BJ (cell line): ENCODE data around the gene AP1B1. TPM values are rescaled to one million over a fixed set of nuclear protein-coding genes. Genes with fewer than 3 reads are reported as not detected.

ENCODE experiments used
- CTCF ChIA-PET: fragments of 350-600 bp; formaldehyde crosslinking; extraction: SDS; loops from one replicate; lab custom pipeline; 2021; ENCODE audit warnings: antibody characterized with exemption, inconsistent platforms; lab: Yijun Ruan, JAX
- POLR2A ChIA-PET: fragments of 300-600 bp; sonication (Branson Sonifier 250); formaldehyde crosslinking; extraction: SDS; loops from one replicate; lab custom pipeline; 2021; ENCODE audit warnings: antibody characterized with exemption; lab: Charles Lee
- DNase-seq: peaks from one replicate; pipeline ENCODE4 v3.0.0-alpha.2; 2011; ENCODE audit warnings: low read depth
- H3K27me3 ChIP-seq: 2 replicates; pipeline ENCODE4 v1.6.0; 2011; ENCODE audit warnings: low read length; ENCODE audit not compliant: control insufficient read depth, insufficient read depth
- H3K36me3 ChIP-seq: 2 replicates; pipeline ENCODE4 v1.5.1; 2011; ENCODE audit warnings: low read length; ENCODE audit not compliant: control insufficient read depth, insufficient read depth
- H3K4me3 ChIP-seq: 2 replicates; pipeline ENCODE4 v1.5.1; 2011; ENCODE audit warnings: low read depth, mild to moderate bottlenecking, control low read depth, low read length
- CTCF ChIP-seq: IDR thresholded peaks from 2 replicates; pipeline ENCODE4 v1.5.1; 2011; ENCODE audit warnings: low read depth, mild to moderate bottlenecking, control low read depth, inconsistent platforms, low read length, moderate library complexity; ENCODE audit not compliant: insufficient read depth
- polyA plus RNA-seq: library from polyadenylated mRNA; depleted of rRNA; stranded (reverse); fragments of >200 nt; gene quantifications from 2 replicates; pipeline ENCODE4 v1.2.3, GENCODE V29; 2011

Gene AP1B1
- polyA plus RNA-seq, 1 experiment, result 75.0 TPM

GRCh38 chr22:29386708-29387107 is 1.7 kb downstream of the AP1B1 start:
- Histone ChIP-seq H3K36me3 (peaks cover 5% of the 10 kb centered on the region; the same call in 1 of the 2 replicates), H3K4me3 (no peak overlapping the region), H3K27me3 (no peaks in the 10 kb centered on the region)
- ChIA-PET CTCF (interaction anchor here (0.9 to 1.2 kb wide), 2 partner anchors 18 to 80 kb away, joined by 3 to 4 read pairs; partner anchors contain the start of gene GAS2L1), POLR2A (no interaction called here)
- TF ChIP-seq CTCF, result no peak
- no peak for DNase-seq

- no peak for DNase-seq
- H3K36me3 ChIP-seq, result peaks cover 5% of the 10 kb centered on the region; the same call in 1 of the 2 replicates
- no peak for TF ChIP-seq CTCF
- ChIA-PET CTCF (interaction anchor here (0.9 to 1.5 kb wide), 3 partner anchors 9 to 80 kb away, joined by 3 to 4 read pairs (median 4); partner anchors contain the start of gene GAS2L1), POLR2A (interaction anchor here (0.6 kb wide), 1 partner anchor 61 kb away, joined by 4 read pairs; no protein-coding TSS in a partner anchor)
- no peak overlapping the region for H3K4me3 ChIP-seq
- no peaks in the 10 kb centered on the region for H3K27me3 ChIP-seq
Observed at GRCh38 chr22:29385748-29386147, 2.6 kb downstream of the AP1B1 start.

- no peak overlapping the region for H3K4me3 ChIP-seq
- ChIA-PET CTCF (interaction anchor here (0.9 to 1.5 kb wide), 3 partner anchors 9 to 79 kb away, joined by 3 to 4 read pairs (median 4); partner anchors contain the start of gene GAS2L1), POLR2A (interaction anchor here (0.6 kb wide), 1 partner anchor 61 kb away, joined by 4 read pairs; no protein-coding TSS in a partner anchor)
- no peak for TF ChIP-seq CTCF
- DNase-seq, result no peak
- H3K36me3 ChIP-seq, result peaks cover 5% of the 10 kb centered on the region; the same call in 1 of the 2 replicates
- H3K27me3 ChIP-seq, result no peaks in the 10 kb centered on the region
Observed at GRCh38 chr22:29385151-29385704, 3.1 kb downstream of the AP1B1 start.

GRCh38 chr22:29383740-29384139 is 4.6 kb downstream of the AP1B1 start:
- TF ChIP-seq CTCF, result no peak
- Histone ChIP-seq H3K27me3 (no peaks in the 10 kb centered on the region), H3K4me3 (no peak overlapping the region), H3K36me3 (peaks cover 5% of the 10 kb centered on the region; the same call in 1 of the 2 replicates)
- no peak for DNase-seq
- ChIA-PET POLR2A (no interaction called here), CTCF (no interaction called here)

GRCh38 chr22:29382580-29383302 is 5.6 kb downstream of the AP1B1 start:
- no peak for TF ChIP-seq CTCF
- DNase-seq, result no peak
- ChIA-PET POLR2A (no interaction called here), CTCF (interaction anchor here (1.1 kb wide), 1 partner anchor 10 kb away, joined by 5 read pairs; no protein-coding TSS in a partner anchor)
- Histone ChIP-seq H3K27me3 (no peaks in the 10 kb centered on the region), H3K4me3 (no peak overlapping the region), H3K36me3 (peaks cover 5% of the 10 kb centered on the region)
